NCI-H446 (cell line): Measurements from ENCODE around the gene TPM4.
"Not testable (repeated sequence)": the region's sequence is repeated elsewhere in the genome, so short reads cannot be mapped to it uniquely, and the experiment has no call there.

Experiments
- DNase-seq, 2 experiments: peaks; one replicate each; lab custom pipeline; 2025; lab: John Stamatoyannopoulos, UW

Gene TPM4

DNA sequence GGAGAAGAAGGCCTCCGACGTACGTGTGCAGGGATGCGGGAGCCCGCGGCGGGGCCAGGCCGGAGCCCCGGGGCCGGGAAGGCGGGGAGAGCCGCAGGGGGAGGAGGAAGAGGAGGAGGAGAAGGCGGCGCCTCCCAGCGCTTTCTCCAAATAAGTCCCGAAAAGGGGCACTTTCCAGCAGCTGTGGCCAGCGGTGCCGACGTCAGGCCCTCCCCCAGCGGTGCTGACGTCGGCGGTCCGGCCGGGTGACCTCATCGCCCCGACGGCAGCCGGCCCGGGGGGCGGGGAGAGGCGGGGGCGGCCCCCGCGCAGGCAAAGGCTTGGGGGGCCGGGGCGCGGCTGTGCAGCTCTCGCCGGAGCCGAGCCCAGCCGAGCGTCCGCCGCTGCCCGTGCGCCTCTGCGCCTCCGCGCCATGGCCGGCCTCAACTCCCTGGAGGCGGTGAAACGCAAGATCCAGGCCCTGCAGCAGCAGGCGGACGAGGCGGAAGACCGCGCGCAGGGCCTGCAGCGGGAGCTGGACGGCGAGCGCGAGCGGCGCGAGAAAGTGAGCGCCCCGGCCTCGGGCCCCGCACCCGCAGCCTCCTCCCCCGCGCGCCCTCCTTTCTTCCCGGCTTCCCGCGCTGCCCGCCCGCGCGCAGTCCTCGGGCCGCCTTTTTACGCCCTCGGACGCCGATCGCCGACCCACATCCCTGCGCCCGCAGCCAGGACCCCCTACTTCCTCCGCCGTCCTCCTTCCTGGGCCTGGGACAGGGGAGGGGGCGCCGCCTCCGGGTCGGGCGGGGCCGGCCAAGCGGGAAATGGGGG is at the start of gene TPM4:
TPM4 (plus strand) TSS at position 342 of the 804 bp plus-strand sequence; CDS start at position 413, 71 bp downstream.
- peak; percentile 36 to 77 for DNase-seq

- no peak for DNase-seq
These were observed 49.5 kb upstream of the TPM4 start for GRCh38 chr19:16026756-16027155.

DNA sequence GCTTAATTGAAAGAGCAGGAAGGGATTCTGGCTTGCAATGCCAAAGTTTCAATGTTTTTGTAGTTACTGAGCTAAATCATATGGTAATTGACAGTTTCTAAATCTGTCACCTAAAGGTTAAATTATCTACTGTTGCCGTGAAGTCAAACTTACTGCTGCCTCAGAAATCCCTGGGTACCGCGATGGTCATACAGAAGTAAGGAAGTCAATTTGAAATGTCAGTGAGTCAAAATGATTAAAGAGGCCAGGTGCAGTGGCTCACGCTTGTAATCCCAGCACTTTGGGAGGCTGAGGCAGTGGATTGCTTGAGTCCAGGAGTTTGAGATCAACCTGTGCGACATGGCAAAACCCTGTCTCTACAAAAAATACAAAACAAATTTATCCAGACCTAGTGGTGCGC is 48.8 kb upstream of the TPM4 start:
- no peak for DNase-seq

DNA sequence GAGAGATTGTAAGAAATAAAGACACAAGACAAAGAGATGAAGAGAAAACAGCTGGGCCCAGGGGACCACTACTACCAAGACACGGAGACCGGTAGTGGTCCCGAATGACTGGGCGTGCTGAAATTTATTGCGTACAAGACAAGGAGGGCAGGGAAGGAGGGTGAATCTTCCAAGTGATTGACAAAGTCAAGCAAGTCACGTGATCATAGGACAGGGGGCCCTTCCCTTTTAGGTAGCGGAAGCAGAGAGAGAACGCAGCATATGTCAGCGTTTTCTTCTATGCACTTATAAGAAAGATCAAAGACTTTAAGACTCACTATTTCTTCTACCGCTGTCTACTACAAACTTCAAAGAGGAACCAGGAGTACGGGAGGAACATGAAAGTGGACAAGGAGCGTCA is 46.1 kb upstream of the TPM4 start:
- DNase-seq = not testable (repeated sequence)

DNA sequence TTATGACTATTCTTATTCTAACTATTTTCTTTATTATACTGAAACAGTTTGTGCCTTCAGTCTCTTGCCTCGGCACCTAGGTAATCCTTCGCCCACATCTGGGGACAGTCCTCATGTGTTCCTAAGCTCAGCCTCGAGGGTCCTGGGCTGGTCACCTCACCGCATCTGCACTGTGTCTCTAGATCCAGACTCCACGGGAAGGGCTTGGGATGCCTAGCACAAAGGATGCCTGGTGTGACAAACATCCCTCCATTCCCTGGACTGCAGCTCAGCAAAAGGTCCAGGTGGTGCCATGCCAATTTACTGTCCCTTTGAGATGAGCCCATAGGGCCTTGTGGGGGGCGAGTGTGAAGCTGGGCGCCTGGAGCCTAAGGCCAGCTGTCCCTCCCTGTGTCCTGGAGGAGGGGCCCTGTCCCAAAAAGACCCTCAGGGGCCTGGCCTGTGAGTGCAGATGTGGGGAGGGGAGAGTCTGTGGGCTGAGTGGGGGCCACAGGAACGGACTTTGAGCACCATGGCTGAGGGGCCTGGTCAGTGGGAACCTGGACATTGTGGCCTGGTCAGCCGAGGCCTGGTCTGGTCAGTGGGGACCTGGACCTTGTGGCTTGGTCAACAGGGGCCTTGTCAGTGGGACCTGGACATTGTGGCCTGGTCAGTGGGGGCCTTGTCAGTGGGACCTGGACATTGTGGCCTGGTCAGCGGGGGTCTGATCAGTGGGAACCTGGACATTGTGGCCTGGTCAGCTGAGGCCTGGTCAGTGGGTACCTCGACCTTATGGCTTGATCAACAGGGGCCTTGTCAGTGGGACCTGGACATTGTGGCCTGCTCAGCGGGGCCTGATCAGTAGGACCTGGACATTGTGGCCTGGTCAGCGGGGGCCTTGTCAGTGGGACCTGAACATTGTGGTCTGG is 45.1 kb upstream of the TPM4 start:
- no peak for DNase-seq

DNA sequence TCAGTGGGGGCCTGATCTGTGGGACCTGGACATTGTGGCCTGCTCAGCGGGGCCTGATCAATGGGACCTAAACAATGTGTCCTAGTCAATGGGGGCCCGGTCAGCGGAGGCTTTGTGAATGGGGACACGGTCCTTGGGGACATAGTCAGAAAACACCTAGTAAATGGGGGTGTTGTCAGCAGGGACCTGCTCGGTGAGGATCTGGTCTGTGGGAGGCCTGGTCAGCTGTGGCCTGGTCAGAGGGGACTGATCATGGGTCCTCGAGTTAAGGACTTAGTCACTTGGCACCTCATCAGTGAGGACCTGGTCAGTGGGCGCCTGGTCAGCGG is 44.5 kb upstream of the TPM4 start:
- no peak for DNase-seq

DNA sequence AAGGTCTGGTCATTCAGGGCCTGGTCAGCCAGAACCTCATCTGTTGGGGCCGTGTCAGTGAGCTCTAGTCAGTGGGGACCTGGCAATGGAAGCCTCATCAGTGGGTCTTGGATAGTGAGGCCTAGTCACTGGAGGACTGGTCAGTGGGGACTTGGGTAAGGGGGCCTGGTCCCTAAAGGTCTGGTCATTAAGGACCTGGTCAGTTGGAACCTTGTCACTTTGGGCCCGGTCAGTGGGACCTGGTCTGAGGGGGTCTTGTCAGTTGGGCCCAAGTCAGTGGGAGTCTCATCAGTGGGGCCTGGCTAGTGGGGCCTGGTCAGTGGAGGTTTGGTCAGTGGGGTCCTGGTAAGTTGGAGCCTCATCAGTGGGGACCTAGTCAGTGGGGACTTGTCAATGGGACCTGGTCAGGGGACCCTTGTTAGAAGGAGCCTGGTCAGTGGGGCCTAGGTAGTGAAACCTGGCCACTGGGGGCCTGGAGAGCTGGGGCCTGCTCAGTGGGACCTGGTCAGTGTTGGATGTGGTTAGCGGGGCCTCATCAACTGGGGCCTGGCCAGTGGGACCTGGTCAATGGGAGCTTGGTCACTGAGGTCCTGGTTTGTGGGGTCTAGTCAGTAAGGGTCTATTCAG is 43.7 kb upstream of the TPM4 start:
- DNase-seq = no peak

DNA sequence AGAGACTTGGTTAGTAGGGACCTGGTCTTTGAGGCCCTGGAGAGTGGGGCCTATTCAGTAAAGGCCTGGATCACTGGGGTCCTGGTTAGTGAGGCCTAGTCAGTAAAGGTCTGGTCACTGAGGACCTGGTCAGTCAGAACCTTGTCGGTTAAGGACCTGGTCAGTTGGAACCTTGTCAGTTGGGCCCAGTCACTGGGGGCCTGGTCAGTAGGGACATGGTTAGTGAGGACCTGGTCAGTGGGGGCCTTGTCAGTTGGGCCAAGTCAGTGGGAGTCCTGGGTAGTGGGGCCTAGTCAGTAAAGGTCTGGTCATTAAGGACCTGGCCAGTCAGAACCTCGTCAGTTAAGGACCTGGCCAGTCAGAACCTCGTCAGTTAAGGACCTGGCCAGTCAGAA is 43.2 kb upstream of the TPM4 start:
- DNase-seq = no peak

DNA sequence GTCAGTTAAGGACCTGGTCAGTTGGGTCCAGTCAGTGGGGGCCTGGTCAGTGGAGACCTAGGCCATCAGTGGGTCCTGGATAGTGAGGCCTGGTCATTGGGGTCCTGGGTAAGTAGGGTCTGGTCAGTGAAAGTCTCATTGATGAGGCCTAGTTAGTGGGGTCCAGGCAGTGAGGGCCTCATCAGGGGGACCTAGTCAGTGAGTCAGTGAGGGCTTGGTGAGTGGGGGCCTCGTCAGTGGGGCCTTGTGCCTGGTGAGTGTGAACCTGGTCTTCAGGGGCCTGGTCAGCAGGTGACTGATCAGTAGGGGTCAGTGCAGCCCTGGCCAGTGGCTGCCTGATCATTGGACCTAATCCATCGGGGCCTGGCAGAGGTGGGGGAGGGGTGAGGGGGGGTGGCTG is 42.6 kb upstream of the TPM4 start:
- no peak for DNase-seq

GRCh38 chr19:16034180-16034579 is 42.1 kb upstream of the TPM4 start:
- DNase-seq = no peak

DNA sequence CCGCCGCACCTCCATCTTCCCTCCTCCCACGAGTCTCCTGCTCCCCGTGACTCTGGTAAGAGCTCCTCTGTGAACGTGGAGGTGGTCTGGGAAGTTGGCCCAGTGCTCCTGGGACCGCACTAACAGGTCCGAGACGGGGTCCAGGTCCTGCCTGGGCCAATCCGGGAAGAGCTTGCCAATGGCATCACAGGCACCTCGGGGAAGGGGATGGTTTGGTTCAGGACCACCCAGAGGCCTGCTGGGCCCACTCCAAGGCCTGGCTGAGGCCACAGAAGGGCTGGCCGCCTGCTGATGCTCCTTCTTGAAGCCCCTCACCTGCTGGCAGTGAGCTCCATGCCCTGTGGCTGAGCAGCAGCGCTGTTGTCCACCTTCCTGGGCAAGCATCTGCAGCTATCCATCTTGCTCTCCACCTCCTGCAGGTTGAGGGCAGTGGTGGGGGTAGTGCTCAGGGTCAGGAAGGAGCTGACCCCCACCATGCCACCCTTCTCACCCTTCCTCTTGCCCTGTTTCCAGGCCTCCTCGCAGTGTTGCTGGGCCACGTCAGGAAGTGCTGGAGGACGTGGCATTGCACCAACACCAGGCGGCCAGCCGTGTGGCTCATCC is 41.2 kb upstream of the TPM4 start:
- DNase-seq = no peak

DNA sequence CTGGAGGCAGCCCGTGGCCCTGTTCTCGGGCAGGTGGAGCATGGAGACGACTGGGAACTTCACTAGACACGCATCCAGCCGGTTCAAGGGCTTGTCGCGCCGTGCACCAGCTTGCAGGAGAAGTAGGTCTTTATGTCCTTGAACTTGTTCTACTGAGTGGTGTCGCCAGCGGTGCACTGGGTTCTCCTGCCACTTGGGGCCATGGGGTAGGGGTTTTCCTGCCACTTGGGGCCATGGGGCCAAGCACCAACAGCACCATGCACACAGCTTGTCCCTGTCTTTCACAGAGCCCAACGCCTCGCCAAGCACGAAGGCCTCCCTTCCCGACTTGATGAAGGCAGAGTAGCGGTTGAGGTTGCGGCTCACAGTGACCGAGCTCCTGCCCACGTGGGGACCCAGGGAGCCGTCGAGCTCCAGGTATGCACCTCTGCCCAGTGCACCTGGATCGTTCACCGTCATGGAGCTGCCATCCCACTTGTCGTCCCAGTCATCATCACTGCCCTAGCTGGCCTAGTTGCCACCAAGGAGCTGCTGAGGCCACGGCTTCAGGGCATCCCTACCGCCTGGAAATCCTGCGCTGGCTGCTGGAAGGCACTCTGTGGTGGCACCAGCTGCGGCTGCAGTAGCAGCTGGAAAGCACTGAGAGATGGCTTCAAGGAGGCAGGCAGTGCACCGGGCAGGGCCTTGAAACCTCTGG is 40.5 kb upstream of the TPM4 start:
- no peak for DNase-seq

- no peak for DNase-seq
These were observed 39.8 kb upstream of the TPM4 start for GRCh38 chr19:16036397-16036925.

DNA sequence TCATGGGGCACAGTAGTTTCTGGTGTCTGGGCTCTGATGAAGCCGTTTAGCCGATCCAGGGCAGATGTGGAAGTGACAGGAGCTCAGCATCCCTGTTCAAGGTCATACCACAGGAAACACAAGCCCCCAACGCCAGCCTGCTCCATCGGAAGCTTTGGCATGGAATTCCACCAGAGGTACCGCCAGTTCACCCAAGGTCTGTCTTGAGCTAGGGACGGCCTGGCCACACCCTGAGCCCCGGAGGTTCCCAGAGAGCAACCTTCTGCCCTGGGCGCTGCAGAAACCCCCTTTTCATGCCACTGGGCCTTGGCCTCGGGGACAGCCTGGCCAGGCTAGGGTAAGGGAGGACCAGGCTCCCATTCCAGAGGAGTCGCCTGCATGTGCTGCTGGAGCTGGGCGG is 39.4 kb upstream of the TPM4 start:
- DNase-seq = no peak

- no peak for DNase-seq
These were observed 38.7 kb upstream of the TPM4 start for GRCh38 chr19:16037424-16038195.

- no peak for DNase-seq
These were observed 38.0 kb upstream of the TPM4 start for GRCh38 chr19:16038196-16038695.

DNA sequence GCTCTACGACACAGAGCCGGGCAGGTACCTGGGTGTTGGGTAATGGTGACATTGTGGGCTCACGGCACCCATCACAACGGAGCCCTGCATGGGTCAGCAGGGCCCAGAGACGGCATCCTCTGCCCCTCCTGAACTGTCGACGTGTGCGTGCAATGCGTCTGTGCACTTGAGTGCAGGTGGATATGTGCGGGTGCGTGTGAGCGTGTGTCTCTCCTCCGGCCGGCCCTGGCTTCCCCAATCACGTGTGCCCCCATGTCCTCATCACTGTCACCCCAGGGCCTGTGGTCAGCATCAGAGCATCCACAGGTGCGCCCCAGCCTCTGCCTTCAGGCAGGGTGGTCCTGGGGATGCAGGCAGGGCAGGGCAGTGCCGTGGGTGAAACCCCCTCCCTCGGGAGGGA is 37.2 kb upstream of the TPM4 start:
- DNase-seq = no peak

- no peak for DNase-seq
These were observed 36.8 kb upstream of the TPM4 start for GRCh38 chr19:16039545-16039944.

DNA sequence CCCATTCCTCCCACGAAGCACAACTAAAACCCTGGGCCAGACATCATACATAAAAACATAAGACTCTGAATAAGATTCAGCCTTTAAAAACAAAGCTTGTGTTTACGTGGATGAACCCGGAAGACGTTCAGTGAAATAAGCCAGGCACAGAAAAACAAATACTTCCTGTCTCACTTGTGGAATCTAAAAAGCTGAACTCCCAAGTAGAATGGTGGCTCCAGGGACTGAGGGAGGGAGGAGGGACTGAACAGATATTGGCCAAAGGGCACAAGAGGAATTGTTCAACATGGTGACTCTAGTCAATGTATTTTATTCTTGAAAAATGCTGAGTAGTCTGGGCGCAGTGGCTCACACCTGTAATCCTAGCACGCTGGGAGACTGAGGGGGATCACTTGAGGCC is 35.7 kb upstream of the TPM4 start:
- no peak for DNase-seq

- DNase-seq = peak; percentile 41 to 78
These were observed 34.9 kb upstream of the TPM4 start for GRCh38 chr19:16041299-16041990.
